NCI-H1092 treated with DMSO at 0.1 percent for 48 hours (cell line): ENCODE data around the gene CSH1.
"Not testable (repeated sequence)": the region's sequence is repeated elsewhere in the genome, so short reads cannot be mapped to it uniquely, and the experiment has no call there.

Experiments
- DNase-seq: peaks from one replicate; lab custom pipeline; 2025; lab: John Stamatoyannopoulos, UW

CSH1 gene

DNA sequence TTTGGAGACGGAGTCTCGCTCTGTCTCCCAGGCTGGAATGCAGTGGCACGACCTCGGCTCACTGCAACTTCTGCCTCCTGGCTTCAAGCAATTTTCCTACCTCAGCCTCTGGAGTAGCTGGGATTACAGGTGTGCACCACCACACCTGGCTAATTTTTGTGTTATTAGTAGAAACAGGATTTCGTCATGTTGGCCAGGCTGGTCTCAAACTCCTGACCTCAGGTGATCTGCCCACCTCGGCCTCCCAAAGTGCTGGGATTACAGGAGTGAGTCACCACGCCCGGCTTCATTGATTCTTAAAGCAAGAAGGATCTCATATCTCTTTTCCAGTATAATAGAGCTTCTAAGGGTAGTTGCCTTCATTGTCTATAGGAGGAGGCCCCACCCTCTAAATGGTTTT is 8.4 kb upstream of the CSH1 start:
- DNase-seq: not testable (repeated sequence)

DNA sequence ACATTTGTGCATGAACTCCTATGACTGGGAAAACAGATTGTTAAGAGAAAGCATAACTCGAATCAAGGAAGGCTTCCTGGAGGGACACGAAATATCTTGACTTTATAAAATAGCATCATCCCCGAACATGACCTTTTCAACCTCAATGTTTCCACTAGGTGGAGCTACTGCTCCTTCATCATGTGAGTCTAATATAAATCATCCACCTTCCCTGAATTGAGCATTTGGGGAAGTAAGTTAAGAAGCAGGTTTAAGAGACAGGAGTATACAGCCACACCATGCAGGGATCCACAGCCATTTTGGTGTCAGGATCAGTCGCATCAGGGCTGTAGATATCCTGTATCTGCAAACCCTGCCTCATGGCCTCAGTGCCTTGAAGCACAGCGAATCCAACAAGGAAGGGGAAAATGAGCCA is 7.4 kb upstream of the CSH1 start:
- DNase-seq: not testable (repeated sequence)

GRCh38 chr17:63901971-63902370 is 5.6 kb upstream of the CSH1 start:
- not testable (repeated sequence) for DNase-seq

- not testable (repeated sequence) for DNase-seq
Observed at GRCh38 chr17:63898899-63899798, 2.8 kb upstream of the CSH1 start.

GRCh38 chr17:63894821-63895220 is 1.6 kb downstream of the CSH1 start:
- not testable (repeated sequence) for DNase-seq

GRCh38 chr17:63894021-63894420 is 2.4 kb downstream of the CSH1 start:
- DNase-seq: not testable (repeated sequence)

- not testable (repeated sequence) for DNase-seq
Observed at GRCh38 chr17:63892316-63893037, 3.9 kb downstream of the CSH1 start.

DNA sequence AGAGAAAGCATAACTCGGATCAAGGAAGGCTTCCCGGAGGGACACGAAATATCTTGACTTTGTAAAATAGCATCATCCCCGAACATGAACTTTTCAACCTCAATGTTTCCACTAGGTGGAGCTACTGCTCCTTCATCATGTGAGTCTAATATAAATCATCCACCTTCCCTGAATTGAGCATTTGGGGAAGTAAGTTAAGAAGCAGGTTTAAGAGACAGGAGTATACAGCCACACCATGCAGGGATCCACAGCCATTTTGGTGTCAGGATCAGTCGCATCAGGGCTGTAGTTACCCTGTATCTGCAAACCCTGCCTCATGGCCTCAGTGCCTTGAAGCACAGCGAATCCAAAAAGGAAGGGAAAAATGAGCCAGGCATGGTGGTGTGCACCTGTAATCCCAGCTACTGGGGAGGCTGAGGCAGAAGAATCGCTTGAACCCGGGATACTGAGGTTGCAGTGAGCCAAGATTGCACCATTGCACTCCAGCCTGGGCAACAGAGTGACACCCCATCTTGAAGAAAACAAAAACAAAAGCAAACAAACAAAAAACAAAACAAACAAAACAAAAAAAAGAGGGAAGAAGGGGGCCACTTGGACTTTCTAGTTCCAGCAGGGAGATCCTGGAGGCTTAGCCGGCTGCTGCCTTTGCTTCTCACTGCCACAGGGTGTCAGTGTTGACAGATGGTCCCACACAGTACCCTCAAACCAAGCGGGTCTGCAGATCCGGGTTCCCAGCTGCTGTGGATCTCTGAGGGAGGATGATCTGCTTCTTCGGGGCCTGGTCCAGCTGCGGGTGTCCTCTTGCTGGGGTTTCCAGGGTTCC is 7.1 kb downstream of the CSH1 start:
- DNase-seq: not testable (repeated sequence)

DNA sequence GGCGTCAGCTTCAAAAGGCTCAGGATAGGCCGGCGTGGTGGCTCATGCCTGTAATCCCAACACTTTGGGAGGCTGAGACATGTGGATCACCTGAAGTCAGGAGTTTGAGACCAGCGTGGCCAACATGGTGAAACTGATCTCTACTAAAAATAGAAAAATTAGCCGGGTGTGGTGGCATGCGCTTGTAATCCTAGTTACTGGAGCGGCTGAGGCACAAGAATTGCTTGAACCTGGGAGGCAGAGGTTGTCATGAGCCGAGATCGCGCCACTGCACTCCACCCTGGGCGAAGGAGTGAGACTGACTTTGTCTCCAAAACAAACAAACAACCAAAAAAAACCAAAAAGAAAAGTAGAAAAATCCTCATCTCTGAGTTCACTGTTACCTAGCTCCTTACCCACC is 11.3 kb downstream of the CSH1 start:
- DNase-seq: not testable (repeated sequence)

DNA sequence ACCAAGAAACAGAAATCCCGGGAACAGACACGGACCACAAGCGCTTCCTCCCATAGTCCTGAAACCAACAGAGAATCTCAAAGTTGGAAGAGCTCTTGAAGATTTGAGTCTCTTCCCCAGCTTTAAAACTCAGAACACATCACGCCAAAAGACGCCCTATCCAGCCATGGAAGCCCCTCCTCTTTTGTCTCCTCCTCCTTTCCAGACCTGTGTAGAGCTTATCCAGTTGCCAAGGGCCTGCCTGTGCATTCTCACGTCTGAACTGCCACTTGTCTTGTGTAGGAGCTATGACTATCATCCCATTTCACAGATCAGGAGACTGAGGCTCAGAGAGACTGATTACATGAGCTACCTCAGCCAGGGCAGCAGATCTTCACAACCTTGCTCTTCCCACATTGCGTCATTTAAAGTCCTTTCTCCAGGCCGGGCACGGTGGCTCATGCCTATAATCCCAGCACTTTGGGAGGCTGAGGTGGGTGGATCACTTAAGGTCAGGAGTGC is 13.7 kb downstream of the CSH1 start:
- DNase-seq: not testable (repeated sequence)

GRCh38 chr17:63881935-63882601 is 14.3 kb downstream of the CSH1 start, which contains the start of gene GH2:
GH2 (minus strand) TSS chr17:63881944; CDS start chr17:63881801, 143 bp downstream.
- no peak for DNase-seq

DNA sequence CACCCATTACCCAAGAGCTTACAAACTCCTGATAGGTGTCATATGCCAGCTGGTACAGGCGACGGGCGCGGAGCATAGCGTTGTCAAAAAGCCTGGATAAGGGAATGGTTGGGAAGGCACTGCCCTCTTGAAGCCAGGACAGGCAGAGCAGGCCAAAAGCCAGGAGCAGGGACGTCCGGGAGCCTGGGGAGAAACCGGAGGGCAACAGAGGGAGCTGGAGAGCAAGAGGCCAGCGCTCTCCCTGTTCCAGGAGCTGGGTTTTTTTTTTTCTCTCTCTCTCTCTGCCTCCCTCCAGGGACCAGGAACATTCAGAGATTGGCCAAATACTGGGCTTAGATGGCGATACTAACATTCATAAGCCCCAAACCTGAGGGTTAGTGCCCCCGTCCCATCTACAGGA is 15.0 kb downstream of the CSH1 start:
- not testable (repeated sequence) for DNase-seq

GRCh38 chr17:63880706-63881105 is 15.7 kb downstream of the CSH1 start:
- DNase-seq: no peak

DNA sequence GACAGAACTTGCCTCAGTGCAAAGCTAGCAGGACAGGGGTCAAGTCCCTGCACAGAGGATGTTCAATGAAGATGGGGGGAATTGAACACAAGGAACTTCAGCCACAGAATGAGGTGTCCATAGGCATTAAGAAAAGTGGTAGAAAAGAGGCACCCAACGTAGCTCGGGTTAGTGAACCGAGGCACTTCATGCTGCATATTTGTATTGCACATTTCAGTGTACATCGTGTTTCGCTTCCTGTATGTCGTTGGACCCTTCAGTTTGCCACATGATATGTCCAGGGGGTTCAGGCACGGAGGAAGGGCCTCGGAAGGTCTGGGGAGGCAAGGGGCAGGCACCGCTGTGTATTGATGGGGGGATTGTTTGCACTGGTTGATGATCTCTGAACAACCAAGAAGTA is 18.0 kb downstream of the CSH1 start:
- DNase-seq: not testable (repeated sequence)

DNA sequence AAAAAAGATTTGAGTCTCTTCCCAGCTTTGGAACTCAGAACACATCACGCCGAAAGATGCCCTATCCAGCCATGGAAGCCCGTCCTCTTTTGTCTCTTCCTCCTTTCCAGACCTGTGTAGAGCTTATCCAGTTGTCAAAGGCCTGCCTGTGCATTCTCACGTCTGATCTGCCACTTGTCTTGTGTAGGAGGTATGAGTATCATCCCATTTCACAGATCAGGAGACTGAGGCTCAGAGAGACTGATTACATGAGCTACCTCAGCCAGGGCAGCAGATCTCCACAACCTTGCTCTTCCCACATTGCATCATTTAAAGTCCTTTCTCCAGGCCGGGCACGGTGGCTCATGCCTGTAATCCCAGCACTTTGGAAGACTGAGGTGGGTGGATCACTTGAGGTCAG is 21.7 kb downstream of the CSH1 start:
- DNase-seq: not testable (repeated sequence)

GRCh38 chr17:63874061-63874626 is 22.2 kb downstream of the CSH1 start:
- DNase-seq: not testable (repeated sequence)

DNA sequence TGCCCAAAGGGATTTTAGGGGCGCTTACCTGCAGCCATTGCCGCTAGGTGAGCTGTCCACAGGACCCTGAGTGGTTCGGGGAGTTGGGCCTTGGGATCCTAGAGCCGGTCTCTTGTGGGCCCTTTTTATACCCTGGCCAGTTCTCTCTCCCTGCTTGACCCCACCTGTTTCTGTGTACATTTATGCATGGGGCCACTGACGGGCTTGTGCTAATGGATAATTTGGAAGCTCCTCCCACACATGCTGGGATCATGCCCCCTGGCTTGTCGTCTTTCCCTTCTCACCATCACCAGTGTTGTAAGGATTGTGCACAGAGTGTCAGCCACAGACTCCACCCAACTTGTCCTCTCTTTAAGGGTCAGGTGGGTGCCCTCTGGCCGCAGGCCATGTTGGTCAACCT is 22.8 kb downstream of the CSH1 start, which contains the start of gene CSH2:
CSH2 (minus strand) TSS at position 101 of the 400 bp plus-strand sequence; CDS start at position 38, 63 bp downstream.
- not testable (repeated sequence) for DNase-seq

DNA sequence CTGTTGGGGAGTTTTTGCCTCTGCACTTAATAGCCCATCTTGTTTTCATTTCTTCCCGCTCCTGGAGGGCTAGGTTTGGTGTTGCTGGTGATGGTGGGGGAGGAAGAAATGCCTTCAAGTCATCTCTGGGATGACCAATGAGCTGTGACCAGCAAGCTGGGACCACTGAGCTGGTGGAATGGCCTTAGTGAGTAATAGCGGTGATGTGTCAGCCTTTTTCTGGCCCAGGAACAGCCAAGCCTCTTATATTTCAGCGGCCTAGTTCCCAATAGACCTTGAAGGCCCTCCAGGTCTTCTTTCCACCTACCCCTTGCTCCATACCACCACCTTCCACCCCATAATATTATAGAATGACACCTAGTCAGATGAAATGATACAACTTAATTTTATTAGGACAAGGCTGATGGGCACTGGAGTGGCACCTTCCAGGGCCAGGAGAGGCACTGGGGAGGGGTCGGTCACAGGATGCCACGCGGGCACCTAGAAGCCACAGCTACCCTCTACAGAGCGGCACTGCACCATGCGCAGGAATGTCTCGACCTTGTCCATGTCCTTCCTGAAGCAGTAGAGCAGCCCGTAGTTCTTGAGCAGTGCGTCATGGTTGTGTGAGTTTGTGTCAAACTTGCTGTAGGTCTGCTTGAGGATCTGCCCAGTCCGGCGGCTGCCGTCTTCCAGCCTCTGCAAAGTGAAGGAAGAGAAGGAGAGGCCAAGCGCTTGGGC is 24.6 kb downstream of the CSH1 start:
- DNase-seq: not testable (repeated sequence)

DNA sequence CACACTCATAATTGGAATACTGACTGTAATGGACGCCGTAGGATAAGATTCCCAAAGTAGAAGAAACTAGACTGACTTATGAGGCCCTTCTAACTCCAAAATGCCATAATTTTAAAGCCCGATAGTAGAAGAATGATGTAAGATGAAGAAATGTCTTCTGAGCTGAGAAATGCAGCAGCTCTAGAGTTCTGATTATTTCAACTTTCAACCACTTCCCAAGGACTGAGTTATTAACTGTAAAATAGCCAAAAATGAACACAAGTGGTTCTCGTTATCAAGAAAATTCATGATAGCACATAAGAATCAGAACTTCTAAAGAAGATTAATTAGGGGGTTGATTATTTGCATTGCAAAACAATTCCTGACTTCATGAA is 26.1 kb downstream of the CSH1 start:
- DNase-seq: not testable (repeated sequence)
